T-helper 1 cell treated with Interleukin-12 subunit alpha and Interleukin-12 subunit beta and Interleukin-4 antibody, amounts not matched to agents 30 μg/mL and 1 μg/mL, for 36 hours (primary cell): Measurements from ENCODE around the gene IL17B.
"Not testable (repeated sequence)": the region's sequence is repeated elsewhere in the genome, so short reads cannot be mapped to it uniquely, and the experiment has no call there.

Source experiments
- H3K27ac Mint-ChIP-seq: one replicate; pipeline ENCODE4 v1.8.0; 2021; ENCODE audit warnings: mild to moderate bottlenecking, mixed read lengths
- H3K27me3 Mint-ChIP-seq: one replicate; pipeline ENCODE4 v1.8.0; 2021; ENCODE audit warnings: low read depth, mixed read lengths
- H3K36me3 Mint-ChIP-seq: one replicate; pipeline ENCODE4 v1.8.0; 2021; ENCODE audit warnings: low read depth, mixed read lengths
- H3K4me1 Mint-ChIP-seq: one replicate; pipeline ENCODE4 v1.8.0; 2021; ENCODE audit warnings: low read depth, mixed read lengths
- H3K4me3 Mint-ChIP-seq: one replicate; pipeline ENCODE4 v1.8.0; 2021; ENCODE audit warnings: mild to moderate bottlenecking, moderate library complexity, mixed read lengths
- H3K9me3 Mint-ChIP-seq: one replicate; pipeline ENCODE4 v1.8.0; 2021; ENCODE audit warnings: mixed read lengths

Gene IL17B

DNA sequence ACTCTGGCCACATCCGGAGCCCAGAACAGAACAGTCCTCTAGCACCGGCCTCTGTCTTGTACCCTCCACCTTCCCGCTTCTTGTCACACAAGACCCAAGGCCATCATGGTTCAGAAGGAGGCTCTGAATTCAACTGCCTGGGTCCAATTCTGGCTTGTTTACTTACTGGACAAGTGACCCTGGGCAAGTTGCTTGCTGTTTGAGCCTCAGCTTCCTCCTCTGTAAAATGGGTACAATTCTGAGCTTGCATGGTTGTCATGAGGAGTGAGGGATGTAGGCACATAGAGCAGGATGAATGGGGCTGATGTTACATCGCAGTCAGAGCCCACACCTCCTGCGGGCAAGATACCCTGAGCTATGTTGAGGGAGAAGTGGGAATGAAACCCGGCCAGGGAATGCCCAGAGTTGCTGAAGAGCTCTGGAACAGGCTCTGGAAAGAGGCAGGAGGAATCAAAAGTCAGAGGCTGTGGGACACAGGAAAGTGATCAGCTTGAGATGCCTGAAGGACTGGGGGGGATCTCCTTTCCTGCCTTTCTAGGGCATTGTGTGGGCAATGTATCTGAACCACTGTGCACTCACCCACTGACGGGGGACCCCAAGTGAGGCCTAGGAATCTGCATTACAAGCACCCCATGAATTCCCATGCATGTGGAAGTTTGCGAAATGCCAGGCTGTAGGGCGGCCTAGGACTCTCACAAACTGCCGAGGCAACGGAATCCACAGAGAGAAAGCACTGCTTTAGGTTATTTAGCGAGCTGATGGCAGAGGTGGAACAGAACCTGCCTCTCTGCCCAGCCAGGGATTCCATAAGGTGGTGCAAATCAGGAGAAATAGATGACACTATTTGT lies 29.4 kb upstream of the IL17B start:
- Mint-ChIP-seq H3K27ac (no peak overlapping the region), H3K4me1 (no peaks in the 10 kb centered on the region), H3K4me3 (no peak overlapping the region), H3K9me3 (no peaks in the 10 kb centered on the region), H3K27me3 (peaks cover 5% of the 10 kb centered on the region), H3K36me3 (no peaks in the 10 kb centered on the region)

DNA sequence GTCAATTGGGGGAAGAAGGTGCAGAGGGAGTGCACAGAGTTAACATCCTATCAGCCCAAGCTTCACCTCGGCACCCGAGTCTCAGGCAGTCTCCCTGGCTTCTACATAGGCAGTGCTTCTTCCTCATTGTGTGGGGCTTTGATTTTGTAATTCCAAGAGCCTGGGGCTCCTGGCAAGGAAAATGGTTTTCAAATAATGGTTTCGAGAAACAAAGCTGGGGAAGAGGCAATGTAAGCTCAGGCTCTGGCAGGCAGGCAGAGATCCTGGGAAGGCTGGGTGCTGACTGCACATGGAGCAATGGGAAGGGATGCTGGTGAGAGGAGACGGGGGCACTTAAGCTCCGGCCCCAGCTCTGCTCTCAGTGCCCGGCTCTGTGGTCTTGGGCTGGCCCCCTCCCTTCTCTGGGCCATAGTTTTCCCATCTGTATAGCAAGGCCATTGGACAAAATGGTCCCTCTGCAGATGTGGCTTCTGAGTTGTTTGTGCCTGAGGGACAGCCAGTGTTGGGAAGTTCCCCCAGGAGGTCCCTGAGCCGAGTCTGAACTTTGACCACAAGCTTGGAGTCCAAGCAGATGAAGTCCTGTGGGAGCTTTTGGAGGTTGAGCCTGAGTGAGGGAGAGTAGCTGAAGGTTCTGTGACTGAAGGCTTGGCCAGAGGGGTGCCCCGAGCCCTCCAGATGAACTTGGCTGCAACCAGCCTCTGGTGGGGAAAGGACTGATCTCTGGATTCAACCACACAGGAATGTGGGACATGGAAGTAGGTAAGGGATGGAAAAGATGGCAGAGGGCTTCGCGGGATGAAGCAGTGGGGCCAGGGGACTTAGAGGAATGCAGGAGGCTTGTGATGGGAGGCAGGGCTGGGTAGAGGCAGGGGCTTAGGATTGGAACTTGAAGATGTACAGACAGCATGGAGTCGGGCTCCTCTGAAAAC lies 28.5 kb upstream of the IL17B start:
- Mint-ChIP-seq H3K4me1 (no peaks in the 10 kb centered on the region), H3K4me3 (no peak overlapping the region), H3K36me3 (no peaks in the 10 kb centered on the region), H3K27ac (no peak overlapping the region), H3K27me3 (peaks cover 5% of the 10 kb centered on the region), H3K9me3 (no peaks in the 10 kb centered on the region)

DNA sequence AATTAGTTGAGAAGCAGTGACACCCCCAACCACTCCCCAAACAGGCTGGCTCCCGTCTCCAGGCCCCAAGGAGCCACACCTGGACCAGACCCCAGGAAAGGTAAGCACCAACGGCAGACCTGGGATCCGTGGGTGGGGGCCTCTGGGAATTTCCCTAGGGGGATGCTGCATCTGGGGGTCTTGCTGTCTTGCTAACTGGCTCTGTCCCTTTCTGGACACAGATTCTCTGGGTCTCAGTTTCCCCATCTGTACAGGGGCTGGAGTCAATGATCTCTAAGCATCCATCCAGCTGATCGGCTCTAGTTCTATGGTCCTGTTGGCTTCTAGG lies 27.9 kb upstream of the IL17B start:
- Mint-ChIP-seq H3K4me1 (no peaks in the 10 kb centered on the region), H3K27me3 (peaks cover 5% of the 10 kb centered on the region), H3K36me3 (no peaks in the 10 kb centered on the region), H3K27ac (no peak overlapping the region), H3K4me3 (no peak overlapping the region), H3K9me3 (no peaks in the 10 kb centered on the region)

DNA sequence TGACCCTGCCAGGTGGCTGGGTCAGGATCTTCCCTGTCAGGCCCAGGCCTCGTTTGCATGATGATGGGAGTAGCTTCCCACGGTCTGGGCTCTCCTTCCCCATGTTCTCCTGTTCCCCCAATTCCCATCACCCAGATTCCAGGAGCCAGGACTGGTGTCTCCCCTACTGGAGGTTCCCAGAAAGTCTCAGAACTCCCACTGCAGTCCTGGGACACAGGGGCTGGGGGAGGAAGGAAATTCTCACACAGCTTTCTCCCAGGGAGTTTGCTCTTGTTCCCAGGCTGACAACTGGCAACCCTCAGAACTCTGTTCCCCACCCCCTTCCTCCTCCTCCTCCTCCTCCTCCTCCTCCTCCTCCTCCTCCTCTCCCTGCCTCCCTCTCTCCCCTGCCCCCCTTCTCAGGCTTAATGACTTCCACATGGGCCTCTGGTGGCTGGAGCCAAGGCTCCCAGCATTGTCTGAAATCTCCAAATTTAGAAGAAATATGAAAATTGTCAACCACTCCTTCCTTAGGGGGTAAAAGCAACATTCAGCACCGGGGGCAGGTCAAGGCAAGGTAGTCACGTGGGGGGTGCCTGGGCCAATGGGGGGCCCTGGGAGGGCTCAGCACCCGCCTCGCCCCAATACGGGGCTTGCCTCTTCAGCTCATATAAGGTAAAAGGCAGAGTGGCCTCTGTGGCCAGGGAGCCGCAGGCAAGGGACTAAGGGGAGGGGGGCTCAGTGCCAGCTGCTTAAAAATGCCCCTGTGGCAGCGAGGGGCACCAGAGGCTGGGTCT lies 27.3 kb upstream of the IL17B start:
- H3K27ac Mint-ChIP-seq = no peak overlapping the region
- no peaks in the 10 kb centered on the region for H3K36me3 Mint-ChIP-seq
- no peak overlapping the region for H3K4me3 Mint-ChIP-seq
- H3K4me1 Mint-ChIP-seq = no peaks in the 10 kb centered on the region
- H3K9me3 Mint-ChIP-seq = no peaks in the 10 kb centered on the region
- H3K27me3 Mint-ChIP-seq = peaks cover 5% of the 10 kb centered on the region

DNA sequence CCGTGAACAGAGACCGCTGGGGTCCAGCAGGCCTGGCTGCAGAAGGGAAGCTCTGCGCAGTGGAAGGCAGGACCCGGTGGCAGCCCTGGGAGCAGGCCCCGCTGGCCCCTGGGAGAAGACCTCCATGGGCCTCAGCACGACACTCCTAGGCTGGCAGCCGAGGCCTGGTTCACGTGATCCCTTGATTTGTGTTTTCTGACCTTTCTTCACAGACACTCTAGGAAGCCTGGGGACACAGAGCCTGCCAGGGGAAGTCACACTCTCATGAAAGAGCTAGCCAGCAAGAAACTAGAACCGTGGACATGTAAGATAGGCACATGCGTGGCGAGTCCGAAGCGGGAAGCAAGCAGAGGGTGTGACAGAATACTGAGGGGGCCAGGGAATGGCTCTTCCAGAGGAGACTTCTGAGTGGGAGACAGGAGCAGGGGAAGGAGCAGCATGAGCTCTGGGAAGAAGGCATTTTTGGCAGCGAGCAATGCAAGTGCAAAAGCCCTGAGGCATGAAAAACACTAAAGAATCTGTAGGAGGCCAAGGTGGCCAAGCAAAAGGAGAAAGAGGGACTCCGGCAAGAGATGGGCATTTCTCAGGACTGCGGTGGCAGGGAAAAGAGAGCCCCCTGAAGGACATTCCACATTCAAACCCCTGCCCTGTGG lies 26.6 kb upstream of the IL17B start:
- no peaks in the 10 kb centered on the region for H3K4me1 Mint-ChIP-seq
- no peaks in the 10 kb centered on the region for H3K36me3 Mint-ChIP-seq

DNA sequence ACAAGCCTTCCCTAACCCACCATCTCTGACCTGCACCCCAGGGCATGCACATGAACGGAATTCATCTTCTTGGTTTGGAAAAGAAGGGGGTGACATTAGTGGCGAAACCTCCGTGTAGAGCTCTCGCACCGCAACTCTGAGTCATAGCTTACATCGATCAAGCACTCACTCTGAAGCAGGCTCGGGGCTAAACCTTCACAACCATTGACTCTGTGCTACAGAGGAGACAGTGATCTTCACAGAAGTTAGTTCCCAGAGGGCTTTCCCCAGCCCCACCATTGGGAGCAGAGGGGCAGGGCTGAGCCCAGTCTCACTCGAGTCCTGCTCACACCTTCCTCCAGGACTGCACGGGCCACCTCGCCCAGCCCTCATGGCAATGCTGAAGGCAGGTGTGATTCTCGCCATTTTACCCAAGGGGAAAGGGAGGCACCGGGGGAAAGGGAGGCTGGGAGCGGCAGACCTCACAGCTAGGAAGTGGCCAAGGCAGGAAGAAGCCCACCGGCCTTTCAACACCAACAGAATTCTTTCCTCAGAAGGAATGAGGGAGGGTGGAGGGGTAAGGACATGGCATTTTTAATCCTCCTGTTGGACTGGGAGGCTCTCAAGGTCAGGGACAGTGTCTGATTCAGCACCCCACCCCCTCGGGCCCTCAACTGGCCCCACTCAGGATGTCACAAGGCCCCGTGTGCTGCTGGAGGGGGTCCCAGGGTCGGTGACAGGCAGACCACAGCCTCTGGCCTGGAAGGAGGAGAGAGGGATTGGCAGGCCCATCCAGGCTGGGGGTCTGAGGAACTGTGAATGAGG lies 25.9 kb upstream of the IL17B start:
- Mint-ChIP-seq H3K4me3 (no peak overlapping the region), H3K9me3 (no peaks in the 10 kb centered on the region), H3K27ac (no peak overlapping the region), H3K27me3 (peaks cover 7% of the 10 kb centered on the region), H3K36me3 (no peaks in the 10 kb centered on the region), H3K4me1 (no peaks in the 10 kb centered on the region)

More for the DNA sequence above, 26.6 kb upstream of the IL17B start:
- Mint-ChIP-seq H3K4me3 (no peak overlapping the region), H3K27me3 (peaks cover 7% of the 10 kb centered on the region), H3K27ac (no peak overlapping the region), H3K9me3 (no peaks in the 10 kb centered on the region)

DNA sequence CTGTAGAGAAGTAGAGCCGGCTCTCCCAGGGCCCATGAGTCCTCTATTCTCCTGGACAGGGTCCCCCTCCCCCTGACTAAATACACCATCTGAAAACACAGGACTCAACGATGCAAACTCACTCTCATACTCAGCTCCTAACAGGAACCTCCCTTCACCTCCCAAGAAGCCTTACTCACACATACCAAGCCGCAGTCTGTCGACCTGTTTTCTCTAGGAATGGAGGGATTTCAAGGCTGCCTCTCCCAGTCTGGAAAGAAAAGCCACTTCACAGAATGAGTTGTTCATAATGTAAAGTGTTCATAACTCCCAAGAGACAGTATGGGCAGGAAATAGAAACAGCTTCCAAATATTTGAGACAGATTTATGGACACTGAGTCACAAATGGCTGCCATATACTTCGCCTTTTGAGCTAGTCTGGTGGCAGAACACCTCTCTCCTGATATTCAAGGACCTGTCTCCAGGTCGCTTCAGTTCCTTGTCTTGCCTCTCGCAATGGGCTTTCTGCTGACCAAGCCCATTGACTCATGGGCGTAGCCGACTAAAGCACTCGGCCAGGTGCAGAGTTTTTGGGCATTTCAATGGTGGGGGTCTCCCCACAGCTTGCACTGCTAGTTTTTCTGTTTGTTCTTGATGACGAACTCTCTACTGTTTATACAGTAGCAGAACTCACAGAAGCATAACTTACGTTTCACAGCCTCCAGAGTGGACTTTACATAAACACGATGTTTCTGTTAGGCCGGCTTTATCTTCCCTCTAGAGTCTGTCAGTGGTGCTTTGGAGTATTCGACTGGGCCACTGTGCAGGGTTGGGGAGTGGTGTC lies 25.0 kb upstream of the IL17B start:
- Mint-ChIP-seq H3K4me1 (no peaks in the 10 kb centered on the region), H3K4me3 (no peak overlapping the region), H3K9me3 (no peaks in the 10 kb centered on the region), H3K27ac (no peak overlapping the region), H3K27me3 (peaks cover 7% of the 10 kb centered on the region), H3K36me3 (no peaks in the 10 kb centered on the region)

DNA sequence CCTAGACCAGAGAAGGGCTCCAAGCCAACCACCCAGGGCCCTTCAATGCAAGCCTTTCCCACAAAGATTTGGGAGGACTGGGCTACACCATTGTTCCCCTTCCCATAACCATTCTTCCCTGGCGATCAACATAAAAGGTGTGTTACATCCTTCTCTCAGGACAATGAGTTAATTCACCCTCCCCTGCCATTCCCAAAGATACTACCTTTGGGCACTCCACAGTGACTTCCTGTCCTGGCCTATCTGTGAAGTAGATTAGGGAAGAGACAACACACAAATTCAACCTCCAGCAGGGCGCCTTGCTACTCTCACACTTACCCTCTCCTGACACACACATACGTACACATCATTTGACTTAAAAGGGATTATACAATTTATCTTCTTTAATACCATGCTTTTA lies 23.2 kb upstream of the IL17B start:
- Mint-ChIP-seq H3K9me3 (no peaks in the 10 kb centered on the region), H3K36me3 (no peaks in the 10 kb centered on the region), H3K4me1 (no peaks in the 10 kb centered on the region), H3K4me3 (no peak overlapping the region), H3K27me3 (peaks cover 15% of the 10 kb centered on the region), H3K27ac (no peak overlapping the region)

DNA sequence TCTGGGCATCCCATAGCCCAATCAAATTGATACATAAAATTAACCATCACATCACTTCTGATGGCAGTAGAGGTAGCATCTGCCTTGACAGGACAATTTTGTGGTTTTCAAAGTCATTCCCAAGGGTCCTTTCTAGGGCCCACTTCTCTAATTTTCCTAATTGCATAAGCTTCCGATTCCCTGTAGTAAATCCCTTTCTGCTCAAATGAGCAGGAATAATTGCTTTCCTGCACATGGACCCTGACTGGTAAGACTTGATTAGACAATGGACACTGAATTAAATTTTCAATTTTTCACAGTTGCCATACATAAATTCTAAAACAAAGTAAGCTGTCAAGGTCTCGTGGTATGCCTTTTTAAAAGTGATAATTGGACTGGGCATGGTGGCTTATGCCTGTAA lies 22.0 kb upstream of the IL17B start:
- H3K4me1 Mint-ChIP-seq = no peaks in the 10 kb centered on the region
- H3K27ac Mint-ChIP-seq = no peak overlapping the region
- H3K36me3 Mint-ChIP-seq = no peaks in the 10 kb centered on the region
- H3K27me3 Mint-ChIP-seq = peaks cover 15% of the 10 kb centered on the region
- no peak overlapping the region for H3K4me3 Mint-ChIP-seq
- no peaks in the 10 kb centered on the region for H3K9me3 Mint-ChIP-seq

DNA sequence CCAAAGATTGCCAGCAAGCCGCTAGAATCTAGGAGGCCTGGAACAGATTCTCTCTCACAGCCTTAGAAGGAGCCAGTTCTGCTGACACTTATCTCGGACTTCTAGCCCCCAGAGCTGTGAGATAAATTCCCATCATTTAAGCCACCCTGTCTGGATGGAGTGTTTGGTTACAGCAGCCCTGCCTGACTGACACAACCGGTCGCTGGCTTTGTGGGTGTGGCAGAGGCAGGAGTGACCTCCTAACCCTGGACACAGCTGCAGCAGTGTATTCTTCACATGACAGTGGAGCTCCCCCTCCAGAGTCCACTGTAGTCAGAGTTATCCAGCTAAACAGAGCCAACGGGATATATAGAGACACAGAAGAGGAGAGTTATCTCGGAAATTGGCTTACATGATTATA lies 21.2 kb upstream of the IL17B start:
- Mint-ChIP-seq H3K27me3 (peaks cover 15% of the 10 kb centered on the region), H3K27ac (no peak overlapping the region), H3K4me3 (no peak overlapping the region)

DNA sequence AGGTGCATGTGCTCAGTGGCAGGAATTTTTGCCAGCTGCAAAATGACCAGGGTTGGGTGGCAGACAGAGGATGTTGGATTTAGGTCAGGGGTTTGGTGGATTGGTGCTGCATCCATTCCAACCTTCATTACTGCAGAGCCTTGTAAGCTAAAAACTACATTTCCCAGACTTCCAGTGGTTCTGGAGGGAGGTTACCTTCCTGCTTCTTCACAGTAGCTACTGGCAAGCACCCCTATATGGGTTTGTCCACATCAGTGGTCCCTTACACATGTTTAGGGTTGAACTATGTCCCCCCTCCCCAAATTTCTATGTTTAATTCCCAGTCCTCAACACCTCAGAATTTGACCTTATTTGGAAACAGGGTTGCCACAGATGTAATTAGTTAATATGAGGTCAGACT lies 20.7 kb upstream of the IL17B start:
- no peaks in the 10 kb centered on the region for H3K4me1 Mint-ChIP-seq
- peaks cover 18% of the 10 kb centered on the region for H3K27me3 Mint-ChIP-seq
- H3K27ac Mint-ChIP-seq = no peak overlapping the region
- H3K36me3 Mint-ChIP-seq = no peaks in the 10 kb centered on the region
- H3K9me3 Mint-ChIP-seq = no peaks in the 10 kb centered on the region
- H3K4me3 Mint-ChIP-seq = no peak overlapping the region

More for the DNA sequence above, 21.2 kb upstream of the IL17B start:
- Mint-ChIP-seq H3K9me3 (no peaks in the 10 kb centered on the region), H3K36me3 (no peaks in the 10 kb centered on the region), H3K4me1 (no peaks in the 10 kb centered on the region)

DNA sequence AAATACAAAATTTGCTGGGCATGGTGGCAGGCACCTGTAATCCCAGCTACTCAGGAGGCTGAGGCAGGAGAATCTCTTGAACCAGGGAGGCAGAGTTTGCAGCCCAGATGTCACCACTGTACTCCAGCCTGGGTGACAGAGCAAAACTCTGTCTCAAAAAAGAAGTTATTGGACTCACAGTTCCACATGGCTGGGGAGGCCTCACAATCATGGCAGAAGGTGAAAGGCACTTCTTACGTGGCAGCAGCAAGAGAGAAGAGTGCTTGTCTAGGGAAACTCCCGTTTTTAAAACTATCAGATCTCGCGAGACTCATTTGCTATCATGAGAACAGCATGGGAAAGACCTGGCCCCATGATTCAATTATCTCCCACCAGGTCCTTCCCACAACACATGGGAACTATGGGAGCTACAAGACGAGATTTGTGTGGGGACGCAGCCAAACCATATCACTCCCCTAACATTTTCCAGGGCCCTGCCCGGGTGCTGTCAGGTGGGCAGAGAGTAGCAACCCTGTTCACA lies 19.7 kb upstream of the IL17B start:
- not testable (repeated sequence) for H3K27ac Mint-ChIP-seq, H3K9me3 Mint-ChIP-seq, H3K4me3 Mint-ChIP-seq, H3K36me3 Mint-ChIP-seq, H3K4me1 Mint-ChIP-seq
- peaks cover 18% of the 10 kb centered on the region for H3K27me3 Mint-ChIP-seq

DNA sequence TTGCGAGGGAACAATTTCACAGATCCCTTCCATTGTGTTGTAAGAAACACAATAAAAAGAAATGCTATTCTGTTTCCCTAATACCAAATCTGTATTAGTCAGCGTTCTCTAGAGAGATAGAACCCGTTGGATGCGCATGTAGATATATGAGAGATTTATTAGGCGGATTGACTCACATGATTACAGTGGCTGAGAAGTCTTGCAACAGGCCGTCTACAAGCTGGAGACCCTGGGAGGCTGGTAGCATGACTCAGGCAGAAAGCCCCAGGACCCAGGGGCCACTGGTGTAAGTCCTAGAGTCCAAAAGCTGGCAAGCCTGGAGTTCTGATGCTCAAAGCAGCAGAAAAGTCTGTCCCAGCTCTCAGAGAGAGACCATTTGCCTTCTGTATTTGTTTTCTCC lies 18.4 kb upstream of the IL17B start:
- no peaks in the 10 kb centered on the region for H3K36me3 Mint-ChIP-seq
- H3K9me3 Mint-ChIP-seq = no peaks in the 10 kb centered on the region
- H3K4me1 Mint-ChIP-seq = no peaks in the 10 kb centered on the region
- no peak overlapping the region for H3K27ac Mint-ChIP-seq
- H3K27me3 Mint-ChIP-seq = peaks cover 15% of the 10 kb centered on the region
- H3K4me3 Mint-ChIP-seq = no peak overlapping the region
